SU-DHL-6 (cell line): ENCODE data around the gene MTA2.

Experiments used
- H2AFZ ChIP-seq: fragments of 200-600 bp; sonication (generic); 2 replicates; pipeline ENCODE4 v1.6.1; 2014; ENCODE audit warnings: low read depth, mild to moderate bottlenecking, moderate library complexity, mixed read lengths, antibody characterized with exemption, low read length; ENCODE audit not compliant: severe bottlenecking
- H3F3A ChIP-seq: fragments of 200-600 bp; shearing (Covaris generic); 2 replicates; pipeline ENCODE4 v1.6.0; 2016; ENCODE audit warnings: antibody characterized with exemption, mild to moderate bottlenecking; ENCODE audit not compliant: insufficient read depth
- H3K27ac ChIP-seq: fragments of 200-600 bp; sonication (generic); 2 replicates; pipeline ENCODE4 v1.5.1; 2016; ENCODE audit warnings: low read depth, mild to moderate bottlenecking, low read length, moderate library complexity, mixed read lengths
- H3K27me3 ChIP-seq: fragments of 200-600 bp; sonication (generic), shearing (Covaris generic); 2 replicates; pipeline ENCODE4 v1.6.0; 2014; ENCODE audit warnings: mild to moderate bottlenecking, low read length
- H3K36me3 ChIP-seq: fragments of 200-600 bp; sonication (generic); 2 replicates; pipeline ENCODE4 v1.6.1; 2014; ENCODE audit warnings: mild to moderate bottlenecking, low read length, mixed read lengths
- H3K4me2 ChIP-seq: fragments of 300-600, 200-600 bp; shearing (Covaris generic), sonication (generic); 2 replicates; pipeline ENCODE4 v1.6.0; 2014; ENCODE audit warnings: low read length, low read depth, mild to moderate bottlenecking; ENCODE audit not compliant: poor library complexity, severe bottlenecking
- H3K4me3 ChIP-seq: fragments of 200-600 bp; sonication (generic); 2 replicates; pipeline ENCODE4 v1.5.1; 2014; ENCODE audit warnings: antibody characterized with exemption, low read length, mild to moderate bottlenecking, mixed read lengths; ENCODE audit not compliant: insufficient read depth, poor library complexity, severe bottlenecking
- H3K79me2 ChIP-seq: fragments of 200-600 bp; sonication (generic); 2 replicates; pipeline ENCODE4 v1.6.1; 2014; ENCODE audit warnings: mild to moderate bottlenecking, low read length, moderate library complexity; ENCODE audit not compliant: insufficient read depth
- H3K9ac ChIP-seq: fragments of 200-600 bp; sonication (generic); 2 replicates; pipeline ENCODE4 v1.7.0; 2014; ENCODE audit warnings: mild to moderate bottlenecking, low read length
- H3K9me2 ChIP-seq: fragments of 200-600 bp; sonication (generic); replicated peaks from 2 replicates; pipeline ENCODE4 v1.6.1; 2014; ENCODE audit warnings: low read length; ENCODE audit not compliant: insufficient read depth
- H3K9me3 ChIP-seq: fragments of 200-600 bp; sonication (generic); 2 replicates; pipeline ENCODE4 v1.6.1; 2014; ENCODE audit warnings: low read length, mixed read lengths; ENCODE audit not compliant: insufficient read depth
- H4K20me1 ChIP-seq: fragments of 200-600 bp; sonication (generic); 2 replicates; pipeline ENCODE4 v1.6.1; 2014; ENCODE audit warnings: low read depth, mild to moderate bottlenecking, antibody characterized with exemption, low read length, moderate library complexity, mixed read lengths
- CTCF ChIP-seq: fragments of 200-600 bp; sonication (generic); IDR thresholded peaks from one replicate; pipeline ENCODE4 v1.5.1; 2017; ENCODE audit warnings: antibody characterized with exemption, mild to moderate bottlenecking, low read length, moderate library complexity; ENCODE audit not compliant: insufficient read depth, poor library complexity, severe bottlenecking
- EZH2phosphoT487 ChIP-seq: fragments of 200-600 bp; sonication (generic), shearing (Covaris generic); conservative IDR thresholded peaks from 2 replicates; pipeline ENCODE4 v1.6.1; 2018; ENCODE audit warnings: mild to moderate bottlenecking, antibody characterized with exemption, low read length, moderate library complexity, mixed read lengths

The MTA2 gene

DNA sequence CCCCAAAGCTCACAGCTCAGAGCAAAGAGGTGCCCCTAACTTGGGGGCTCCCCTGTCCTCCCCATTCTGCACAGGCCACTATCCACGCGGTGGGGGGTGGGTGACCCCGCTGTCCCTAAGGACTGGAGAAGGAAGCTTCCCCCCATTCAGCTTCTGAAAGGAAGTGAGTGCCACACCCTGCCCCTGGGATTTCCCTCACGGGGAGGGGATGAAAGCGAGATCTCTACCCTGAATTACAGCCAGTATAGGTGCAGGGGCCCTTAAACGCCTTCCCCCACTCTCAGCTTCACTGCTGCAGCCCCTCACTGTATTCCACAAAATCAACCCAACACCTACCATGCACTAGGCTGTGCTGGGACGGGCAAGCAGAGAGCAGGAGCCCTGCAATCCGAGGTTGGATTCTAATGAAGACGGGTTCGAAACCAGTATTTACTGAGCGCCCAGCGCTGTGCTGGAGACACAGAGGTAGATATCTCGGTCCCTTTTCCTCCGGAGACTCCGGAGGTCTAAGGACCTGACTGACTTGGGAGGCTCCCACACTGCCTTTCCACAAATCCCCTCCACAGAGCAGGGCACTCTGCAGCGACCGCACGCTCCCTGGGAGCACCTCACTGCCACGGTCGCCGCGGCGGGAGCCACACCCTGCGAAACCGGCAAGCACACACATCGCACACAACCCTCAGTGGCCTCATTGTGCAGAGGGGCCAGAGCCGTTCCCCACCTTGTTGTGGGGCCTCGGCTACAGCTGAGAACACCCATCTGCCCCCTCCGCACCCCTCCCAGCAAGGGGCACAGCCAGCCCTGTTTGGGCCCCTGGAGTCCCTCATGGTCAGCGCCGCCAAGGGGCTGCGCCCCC, 56.9 kb downstream of the MTA2 start:
- no peaks in the 10 kb centered on the region for H3F3A ChIP-seq
- H3K9ac ChIP-seq = no peak overlapping the region
- H2AFZ ChIP-seq = no peak overlapping the region
- TF ChIP-seq CTCF (no peak), EZH2phosphoT487 (no peak)
- no peaks in the 10 kb centered on the region for H3K36me3 ChIP-seq
- no peak overlapping the region for H3K4me2 ChIP-seq
- no peak overlapping the region for H3K27ac ChIP-seq
- H3K4me3 ChIP-seq = no peak overlapping the region
- no peaks in the 10 kb centered on the region for H3K79me2 ChIP-seq
- no peaks in the 10 kb centered on the region for H3K9me3 ChIP-seq
- no peaks in the 10 kb centered on the region for H3K9me2 ChIP-seq
- no peaks in the 10 kb centered on the region for H3K27me3 ChIP-seq
- H4K20me1 ChIP-seq = no peaks in the 10 kb centered on the region

DNA sequence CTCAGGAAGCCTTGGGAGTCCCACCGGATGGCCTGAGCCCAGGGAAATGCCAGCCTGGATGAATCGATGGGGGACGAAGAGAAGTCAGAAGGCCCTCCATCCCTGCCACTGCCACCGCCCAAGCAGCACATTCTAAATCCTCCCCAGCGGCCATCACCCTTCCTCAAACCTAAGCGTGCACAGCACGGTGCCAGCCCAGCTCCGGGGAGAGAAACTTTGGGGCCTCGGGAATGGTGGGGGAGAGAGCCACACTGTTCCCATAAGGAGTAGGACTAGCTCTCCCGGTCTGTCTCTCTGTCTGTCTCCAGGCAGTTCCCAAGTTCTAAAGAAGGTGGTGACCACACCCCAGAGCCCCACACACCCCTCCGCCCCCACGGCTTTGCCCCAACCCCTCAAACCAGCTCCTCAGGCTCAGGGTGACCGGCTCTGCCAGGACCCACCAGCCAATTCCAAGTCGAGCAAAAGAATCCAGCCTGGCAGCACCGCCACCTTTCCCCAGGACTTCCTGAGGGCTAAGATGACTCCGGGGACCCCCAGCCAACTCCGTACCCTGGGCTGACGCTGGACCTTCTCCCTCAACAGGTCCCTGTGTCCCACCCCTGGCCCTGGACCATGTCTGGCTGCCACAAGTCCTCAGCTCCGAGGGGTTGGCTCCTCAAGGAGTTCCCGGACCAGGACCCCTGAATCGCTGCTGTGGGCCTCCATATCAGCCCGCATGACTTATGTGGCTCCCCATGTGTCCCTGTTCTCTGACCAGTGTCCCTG, 57.8 kb downstream of the MTA2 start:
- TF ChIP-seq EZH2phosphoT487 = no peak
- TF ChIP-seq CTCF = no peak
- H3K4me3 ChIP-seq = no peak overlapping the region
- no peak overlapping the region for H3K4me2 ChIP-seq
- H3K9me2 ChIP-seq = no peaks in the 10 kb centered on the region
- no peak overlapping the region for H3K27ac ChIP-seq
- no peaks in the 10 kb centered on the region for H3K79me2 ChIP-seq
- no peaks in the 10 kb centered on the region for H3K36me3 ChIP-seq
- H2AFZ ChIP-seq = no peak overlapping the region
- no peaks in the 10 kb centered on the region for H3K27me3 ChIP-seq
- H3K9ac ChIP-seq = no peak overlapping the region
- no peaks in the 10 kb centered on the region for H3K9me3 ChIP-seq
- H3F3A ChIP-seq = no peaks in the 10 kb centered on the region
- no peaks in the 10 kb centered on the region for H4K20me1 ChIP-seq
